C4-2B (cell line): Measurements from ENCODE around the gene ZCCHC2.

ENCODE experiments used
- ZFX ChIP-seq: fragments of 450-650 bp; IDR thresholded peaks from 2 replicates; pipeline ENCODE4 v1.6.1; 2017
- TF ChIP-seq, protein P1 (sequence below): fragments of 450-650 bp; conservative IDR thresholded peaks from 2 replicates; pipeline ENCODE4 v1.5.1; 2017; ENCODE audit warnings: mild to moderate bottlenecking

- TF ChIP-seq, protein P1, sequence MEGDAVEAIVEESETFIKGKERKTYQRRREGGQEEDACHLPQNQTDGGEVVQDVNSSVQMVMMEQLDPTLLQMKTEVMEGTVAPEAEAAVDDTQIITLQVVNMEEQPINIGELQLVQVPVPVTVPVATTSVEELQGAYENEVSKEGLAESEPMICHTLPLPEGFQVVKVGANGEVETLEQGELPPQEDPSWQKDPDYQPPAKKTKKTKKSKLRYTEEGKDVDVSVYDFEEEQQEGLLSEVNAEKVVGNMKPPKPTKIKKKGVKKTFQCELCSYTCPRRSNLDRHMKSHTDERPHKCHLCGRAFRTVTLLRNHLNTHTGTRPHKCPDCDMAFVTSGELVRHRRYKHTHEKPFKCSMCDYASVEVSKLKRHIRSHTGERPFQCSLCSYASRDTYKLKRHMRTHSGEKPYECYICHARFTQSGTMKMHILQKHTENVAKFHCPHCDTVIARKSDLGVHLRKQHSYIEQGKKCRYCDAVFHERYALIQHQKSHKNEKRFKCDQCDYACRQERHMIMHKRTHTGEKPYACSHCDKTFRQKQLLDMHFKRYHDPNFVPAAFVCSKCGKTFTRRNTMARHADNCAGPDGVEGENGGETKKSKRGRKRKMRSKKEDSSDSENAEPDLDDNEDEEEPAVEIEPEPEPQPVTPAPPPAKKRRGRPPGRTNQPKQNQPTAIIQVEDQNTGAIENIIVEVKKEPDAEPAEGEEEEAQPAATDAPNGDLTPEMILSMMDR, result no peak
- TF ChIP-seq ZFX, result no peak
Observed at GRCh38 chr18:62590799-62591590, 68.2 kb downstream of the ZCCHC2 start.
